Kidney epithelial cell (primary cell): ENCODE data around the gene MROH8. TPM values are rescaled to one million over a fixed set of nuclear protein-coding genes. Genes with fewer than 3 reads are reported as not detected.
"Not testable (repeated sequence)": the region's sequence is repeated elsewhere in the genome, so short reads cannot be mapped to it uniquely, and the experiment has no call there.

Experiments
- DNase-seq: peaks from one replicate; pipeline ENCODE4 v3.0.0-alpha.2; 2010; ENCODE audit warnings: low read depth
- H3K27me3 ChIP-seq: 2 replicates; pipeline ENCODE4 v1.6.0; 2011; ENCODE audit warnings: low read length; ENCODE audit not compliant: control insufficient read depth, insufficient read depth
- H3K36me3 ChIP-seq: 2 replicates; pipeline ENCODE4 v1.5.1; 2011; ENCODE audit warnings: low read length; ENCODE audit not compliant: control insufficient read depth, insufficient read depth
- H3K4me3 ChIP-seq: 2 replicates; pipeline ENCODE4 v1.5.1; 2011; ENCODE audit warnings: low read depth, mild to moderate bottlenecking, control low read depth, low read length
- CTCF ChIP-seq: IDR thresholded peaks from 2 replicates; pipeline ENCODE4 v1.5.1; 2011; ENCODE audit warnings: mild to moderate bottlenecking, moderate library complexity, low read length, control low read depth, inconsistent platforms; ENCODE audit not compliant: insufficient read depth, poor library complexity, severe bottlenecking
- total RNA-seq: library from RNA; depleted of rRNA; stranded (reverse); fragments of >200 nt; gene quantifications from 2 replicates; pipeline ENCODE4 v1.2.3, GENCODE V29; 2015

MROH8 gene
- total RNA-seq, 1 donor from 2014 or later: 0.13 TPM

- H3K27me3 ChIP-seq: no peaks in the 10 kb centered on the region
- no peak overlapping the region for H3K4me3 ChIP-seq
- H3K36me3 ChIP-seq: no peaks in the 10 kb centered on the region
- no peak for DNase-seq
- TF ChIP-seq CTCF: no peak
Observed at GRCh38 chr20:37075932-37076685, 103.2 kb downstream of the MROH8 start.

GRCh38 chr20:37072293-37073196 lies 106.8 kb downstream of the MROH8 start:
- DNase-seq: no peak
- Histone ChIP-seq H3K4me3 (no peak overlapping the region), H3K27me3 (no peaks in the 10 kb centered on the region), H3K36me3 (no peaks in the 10 kb centered on the region)
- no peak for TF ChIP-seq CTCF

GRCh38 chr20:37071481-37071911 lies 107.9 kb downstream of the MROH8 start:
- no peaks in the 10 kb centered on the region for H3K27me3 ChIP-seq
- no peaks in the 10 kb centered on the region for H3K36me3 ChIP-seq
- no peak overlapping the region for H3K4me3 ChIP-seq
- TF ChIP-seq CTCF: no peak
- peak; percentile 29 for DNase-seq

- H3K36me3 ChIP-seq, H3K4me3 ChIP-seq, DNase-seq, H3K27me3 ChIP-seq: not testable (repeated sequence)
Observed at GRCh38 chr20:37069563-37069962, 109.8 kb downstream of the MROH8 start.

- no peaks in the 10 kb centered on the region for H3K36me3 ChIP-seq
- TF ChIP-seq CTCF: no peak
- H3K27me3 ChIP-seq: no peaks in the 10 kb centered on the region
- no peak overlapping the region for H3K4me3 ChIP-seq
- DNase-seq: no peak
Observed at GRCh38 chr20:37066168-37066567, 113.2 kb downstream of the MROH8 start.

- TF ChIP-seq CTCF: no peak
- Histone ChIP-seq H3K4me3 (no peak overlapping the region), H3K36me3 (no peaks in the 10 kb centered on the region), H3K27me3 (no peaks in the 10 kb centered on the region)
- DNase-seq: no peak
Observed at GRCh38 chr20:37055276-37055675, 124.1 kb downstream of the MROH8 start.
